WTC11 (cell line): Measurements from ENCODE around the gene BNC2. TPM values are rescaled to one million over a fixed set of nuclear protein-coding genes. Genes with fewer than 3 reads are reported as not detected.

Experiments
- ATAC-seq: fragments of 200-7000 bp; cut with Tn5 transposase; 2 replicates; pipeline ENCODE4 v1.10.0; 2021; ENCODE audit warnings: mild to moderate bottlenecking, moderate library complexity
- CTCF ChIA-PET: fragments of 300-600 bp; sonication (Branson Sonifier 250); formaldehyde crosslinking; loops from one replicate; lab custom pipeline; 2021; ENCODE audit warnings: antibody characterized with exemption; lab: Charles Lee
- POLR2A ChIA-PET: fragments of 350-600 bp; sonication (Branson Sonifier 250); formaldehyde crosslinking; loops from one replicate; lab custom pipeline; 2021; ENCODE audit warnings: antibody characterized with exemption; lab: Charles Lee
- DNase-seq: peaks from one replicate; pipeline ENCODE4 v3.0.0; 2021; ENCODE audit warnings: low spot score
- H3K27ac Mint-ChIP-seq: 2 replicates; pipeline ENCODE4 v1.8.0; 2021; ENCODE audit warnings: mixed read lengths
- H3K27me3 Mint-ChIP-seq: 2 replicates; pipeline ENCODE4 v1.8.0; 2021; ENCODE audit warnings: low read depth, mild to moderate bottlenecking, moderate library complexity, mixed read lengths
- H3K36me3 Mint-ChIP-seq: 2 replicates; pipeline ENCODE4 v1.8.0; 2021; ENCODE audit warnings: mixed read lengths
- H3K4me1 Mint-ChIP-seq: 2 replicates; pipeline ENCODE4 v1.8.0; 2022; ENCODE audit warnings: mixed read lengths
- H3K4me3 Mint-ChIP-seq: 2 replicates; pipeline ENCODE4 v1.8.0; 2021; ENCODE audit warnings: mild to moderate bottlenecking, moderate library complexity, mixed read lengths
- H3K9me3 Mint-ChIP-seq: 2 replicates; pipeline ENCODE4 v1.8.0; 2021; ENCODE audit warnings: mixed read lengths
- ATF1 ChIP-seq: sonication (generic); formaldehyde crosslinking; IDR thresholded peaks from 2 replicates; pipeline ENCODE4 v1.8.1; 2023; ENCODE audit warnings: mild to moderate bottlenecking, moderate library complexity, missing genetic modification reagents
- ATF6 ChIP-seq: sonication (generic); formaldehyde crosslinking; IDR thresholded peaks from 2 replicates; pipeline ENCODE4 v1.8.1; 2023; ENCODE audit warnings: mild to moderate bottlenecking, missing genetic modification reagents
- CBFB ChIP-seq: sonication (generic); formaldehyde crosslinking; IDR thresholded peaks from 2 replicates; pipeline ENCODE4 v1.8.1; 2022; ENCODE audit warnings: mild to moderate bottlenecking, low read depth, missing genetic modification reagents
- ESRRA ChIP-seq: sonication (generic); formaldehyde crosslinking; IDR thresholded peaks from 2 replicates; pipeline ENCODE4 v1.8.1; 2022; ENCODE audit warnings: mild to moderate bottlenecking, missing genetic modification reagents, borderline replicate concordance
- GTF2I ChIP-seq: fragments of 250-450 bp; sonication (Bioruptor Pico); conservative IDR thresholded peaks from 2 replicates; pipeline ENCODE4 v1.4.0; 2021; ENCODE audit warnings: mild to moderate bottlenecking
- HMGXB4 ChIP-seq: sonication (generic); formaldehyde crosslinking; IDR thresholded peaks from 2 replicates; pipeline ENCODE4 v1.8.1; 2023; ENCODE audit warnings: mild to moderate bottlenecking, moderate library complexity, missing genetic modification reagents
- MXD4 ChIP-seq: fragments of 250-450 bp; sonication (Bioruptor Pico); IDR thresholded peaks from 2 replicates; pipeline ENCODE4 v1.8.0; 2021; ENCODE audit warnings: mild to moderate bottlenecking, moderate library complexity, borderline replicate concordance
- SOX15 ChIP-seq: fragments of 250-450 bp; sonication (Bioruptor Pico); IDR thresholded peaks from 2 replicates; pipeline ENCODE4 v1.9.0; 2021; ENCODE audit warnings: mild to moderate bottlenecking
- TEAD1 ChIP-seq: sonication (generic); formaldehyde crosslinking; IDR thresholded peaks from 2 replicates; pipeline ENCODE4 v1.8.0; 2022; ENCODE audit warnings: mild to moderate bottlenecking, missing genetic modification reagents
- ZNF219 ChIP-seq: sonication (generic); formaldehyde crosslinking; IDR thresholded peaks from 2 replicates; pipeline ENCODE4 v1.8.0; 2023; ENCODE audit warnings: missing genetic modification reagents, mild to moderate bottlenecking, borderline replicate concordance
- total RNA-seq: library from RNA; stranded (reverse); gene quantifications from 3 replicates; pipeline ENCODE4 v1.2.3, GENCODE V29; 2021
- TF ChIP-seq, protein P1 (sequence below): sonication (generic); formaldehyde crosslinking; IDR thresholded peaks from 2 replicates; pipeline ENCODE4 v1.8.1; 2023; ENCODE audit warnings: mild to moderate bottlenecking, missing genetic modification reagents, moderate library complexity
- TF ChIP-seq, protein P2 (sequence below): sonication (generic); formaldehyde crosslinking; IDR thresholded peaks from 2 replicates; pipeline ENCODE4 v1.8.1; 2023; ENCODE audit warnings: mild to moderate bottlenecking, missing genetic modification reagents
- TF ChIP-seq, protein P3 (sequence below): sonication (generic); formaldehyde crosslinking; conservative IDR thresholded peaks from 2 replicates; pipeline ENCODE4 v1.8.1; 2022; ENCODE audit warnings: mild to moderate bottlenecking, missing genetic modification reagents
- TF ChIP-seq, protein P4 (sequence below): fragments of 250-450 bp; sonication (Bioruptor Pico); IDR thresholded peaks from 2 replicates; pipeline ENCODE4 v1.9.0; 2021; ENCODE audit warnings: moderate library complexity, mild to moderate bottlenecking, inconsistent platforms, borderline replicate concordance
- TF ChIP-seq, protein P5 (sequence below): sonication (generic); formaldehyde crosslinking; IDR thresholded peaks from 2 replicates; pipeline ENCODE4 v1.8.1; 2023; ENCODE audit warnings: mild to moderate bottlenecking, missing genetic modification reagents, moderate library complexity

Gene BNC2
- total RNA-seq, 1 experiment from 2014 or later: 33.3 TPM

GRCh38 chr9:16552252-16552651 lies 318.2 kb downstream of the BNC2 start (continued):
- no peak for TF ChIP-seq HMGXB4 (CRISPR knock-in tag)

GRCh38 chr9:16551692-16552091 lies 318.8 kb downstream of the BNC2 start:
- peaks cover 23% of the 10 kb centered on the region for H3K4me1 Mint-ChIP-seq
- H3K27ac Mint-ChIP-seq: no peak overlapping the region
- CTCF ChIA-PET: no interaction called here
- ATAC-seq: no peak
- no peaks in the 10 kb centered on the region for H3K9me3 Mint-ChIP-seq
- H3K27me3 Mint-ChIP-seq: no peaks in the 10 kb centered on the region
- no peak overlapping the region for H3K4me3 Mint-ChIP-seq
- TF ChIP-seq ZNF219: no peak
- TF ChIP-seq ATF6 (CRISPR knock-in tag): no peak
- TF ChIP-seq, protein P1, sequence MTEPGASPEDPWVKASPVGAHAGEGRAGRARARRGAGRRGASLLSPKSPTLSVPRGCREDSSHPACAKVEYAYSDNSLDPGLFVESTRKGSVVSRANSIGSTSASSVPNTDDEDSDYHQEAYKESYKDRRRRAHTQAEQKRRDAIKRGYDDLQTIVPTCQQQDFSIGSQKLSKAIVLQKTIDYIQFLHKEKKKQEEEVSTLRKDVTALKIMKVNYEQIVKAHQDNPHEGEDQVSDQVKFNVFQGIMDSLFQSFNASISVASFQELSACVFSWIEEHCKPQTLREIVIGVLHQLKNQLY (CRISPR knock-in tag): no peak
- no peak for TF ChIP-seq ESRRA (CRISPR knock-in tag)
- TF ChIP-seq TEAD1 (CRISPR knock-in tag): no peak
- TF ChIP-seq, protein P2, sequence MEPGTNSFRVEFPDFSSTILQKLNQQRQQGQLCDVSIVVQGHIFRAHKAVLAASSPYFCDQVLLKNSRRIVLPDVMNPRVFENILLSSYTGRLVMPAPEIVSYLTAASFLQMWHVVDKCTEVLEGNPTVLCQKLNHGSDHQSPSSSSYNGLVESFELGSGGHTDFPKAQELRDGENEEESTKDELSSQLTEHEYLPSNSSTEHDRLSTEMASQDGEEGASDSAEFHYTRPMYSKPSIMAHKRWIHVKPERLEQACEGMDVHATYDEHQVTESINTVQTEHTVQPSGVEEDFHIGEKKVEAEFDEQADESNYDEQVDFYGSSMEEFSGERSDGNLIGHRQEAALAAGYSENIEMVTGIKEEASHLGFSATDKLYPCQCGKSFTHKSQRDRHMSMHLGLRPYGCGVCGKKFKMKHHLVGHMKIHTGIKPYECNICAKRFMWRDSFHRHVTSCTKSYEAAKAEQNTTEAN (CRISPR knock-in tag): no peak
- no peak for TF ChIP-seq CBFB (CRISPR knock-in tag)
- TF ChIP-seq GTF2I (CRISPR knock-in tag): no peak
- no peak for TF ChIP-seq MXD4 (CRISPR knock-in tag)
- TF ChIP-seq, protein P3, sequence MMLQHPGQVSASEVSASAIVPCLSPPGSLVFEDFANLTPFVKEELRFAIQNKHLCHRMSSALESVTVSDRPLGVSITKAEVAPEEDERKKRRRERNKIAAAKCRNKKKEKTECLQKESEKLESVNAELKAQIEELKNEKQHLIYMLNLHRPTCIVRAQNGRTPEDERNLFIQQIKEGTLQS (CRISPR knock-in tag): no peak
- TF ChIP-seq, protein P4, sequence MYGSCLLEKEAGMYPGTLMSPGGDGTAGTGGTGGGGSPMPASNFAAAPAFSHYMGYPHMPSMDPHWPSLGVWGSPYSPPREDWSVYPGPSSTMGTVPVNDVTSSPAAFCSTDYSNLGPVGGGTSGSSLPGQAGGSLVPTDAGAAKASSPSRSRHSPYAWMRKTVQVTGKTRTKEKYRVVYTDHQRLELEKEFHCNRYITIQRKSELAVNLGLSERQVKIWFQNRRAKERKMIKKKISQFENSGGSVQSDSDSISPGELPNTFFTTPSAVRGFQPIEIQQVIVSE (CRISPR knock-in tag): no peak
- TF ChIP-seq ATF1 (CRISPR knock-in tag): no peak
- TF ChIP-seq, all 79 proteins: peak for 0
- POLR2A ChIA-PET: no interaction called here
- H3K36me3 Mint-ChIP-seq: peaks cover 5% of the 10 kb centered on the region; the same call in 1 of the 2 replicates
- DNase-seq: no peak

DNA sequence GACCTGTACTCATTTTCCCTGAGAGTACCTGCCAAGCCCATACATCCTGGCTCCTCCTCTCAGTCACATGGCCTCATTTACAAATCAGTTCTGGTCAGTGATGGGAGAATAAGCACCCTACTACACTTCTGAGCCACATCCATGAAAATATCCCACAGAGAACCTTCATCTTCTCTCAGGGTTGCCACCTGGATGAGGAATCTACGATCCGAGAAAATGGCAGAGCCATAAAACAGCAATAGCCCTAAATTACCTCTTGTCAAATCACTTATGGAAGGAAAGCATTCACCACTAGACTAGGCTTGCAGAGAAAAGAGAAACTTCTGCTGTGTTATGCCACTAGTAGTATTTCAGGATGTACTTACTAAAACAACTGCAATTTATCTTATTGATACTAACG lies 324.8 kb downstream of the BNC2 start:
- Mint-ChIP-seq H3K27ac (0 out of 2 replicates have a peak overlapping the region, but pooled peaks have one; percentile 7), H3K36me3 (no peaks in the 10 kb centered on the region), H3K27me3 (no peaks in the 10 kb centered on the region), H3K4me1 (peaks cover 29% of the 10 kb centered on the region), H3K9me3 (no peaks in the 10 kb centered on the region), H3K4me3 (no peak overlapping the region)
- ChIA-PET CTCF (no interaction called here), POLR2A (no interaction called here)
- DNase-seq (no peak), ATAC-seq (no peak)
- TF ChIP-seq SOX15: no peak
- TF ChIP-seq, protein P5, sequence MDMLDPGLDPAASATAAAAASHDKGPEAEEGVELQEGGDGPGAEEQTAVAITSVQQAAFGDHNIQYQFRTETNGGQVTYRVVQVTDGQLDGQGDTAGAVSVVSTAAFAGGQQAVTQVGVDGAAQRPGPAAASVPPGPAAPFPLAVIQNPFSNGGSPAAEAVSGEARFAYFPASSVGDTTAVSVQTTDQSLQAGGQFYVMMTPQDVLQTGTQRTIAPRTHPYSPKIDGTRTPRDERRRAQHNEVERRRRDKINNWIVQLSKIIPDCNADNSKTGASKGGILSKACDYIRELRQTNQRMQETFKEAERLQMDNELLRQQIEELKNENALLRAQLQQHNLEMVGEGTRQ (CRISPR knock-in tag): peak; percentile 49
